Effector memory CD8-positive, alpha-beta T cell (primary cell): Measurements from ENCODE around the gene CCDC88C.
A peak's percentile ranks its signal among the peaks of the same experiment; 100 is the strongest.

Experiments
- ATAC-seq: fragments of 150-1000 bp; cut with Tn5 transposase; replicated peaks from 2 replicates; pipeline ENCODE4 v1.10.0; 2021; ENCODE audit warnings: mild to moderate bottlenecking, moderate library complexity
- DNase-seq, 3 experiments: peaks; one replicate each; pipeline ENCODE4 v3.0.0; 2021
- H3K27ac Mint-ChIP-seq, 2 donors: one replicate each; pipeline ENCODE4 v1.8.0; 2022; ENCODE audit warnings: mild to moderate bottlenecking in 2 of 2, mixed read lengths in 2 of 2, moderate library complexity in 2 of 2
- H3K27me3 Mint-ChIP-seq, 2 donors: one replicate each; pipeline ENCODE4 v1.8.0; 2022; ENCODE audit warnings: mixed read lengths in 2 of 2
- H3K36me3 Mint-ChIP-seq: one replicate; pipeline ENCODE4 v1.8.0; 2022; ENCODE audit warnings: mild to moderate bottlenecking, moderate library complexity, mixed read lengths; ENCODE audit not compliant: insufficient read depth
- H3K4me1 Mint-ChIP-seq, 2 donors: one replicate each; pipeline ENCODE4 v1.8.0; 2022; ENCODE audit warnings: low read depth in 2 of 2, mixed read lengths in 2 of 2
- H3K4me3 Mint-ChIP-seq, 2 donors: one replicate each; pipeline ENCODE4 v1.8.0; 2022; ENCODE audit warnings: mild to moderate bottlenecking in 2 of 2, mixed read lengths in 2 of 2, moderate library complexity in 2 of 2
- H3K9me3 Mint-ChIP-seq, 2 donors: one replicate each; pipeline ENCODE4 v1.8.0; 2022; ENCODE audit warnings: mixed read lengths in 2 of 2

CCDC88C gene

GRCh38 chr14:91367173-91368171 is 50.1 kb downstream of the CCDC88C start:
- DNase-seq (peak; percentile 58 to 79 (median 72)), ATAC-seq (peak; percentile 80)
- peak overlapping the region; percentile 92 to 99 for H3K27ac Mint-ChIP-seq
- no peaks in the 10 kb centered on the region for H3K27me3 Mint-ChIP-seq
- peaks cover 75 to 78% of the 10 kb centered on the region in 2 donors for H3K4me1 Mint-ChIP-seq
- H3K9me3 Mint-ChIP-seq: no peaks in the 10 kb centered on the region
- H3K4me3 Mint-ChIP-seq: peak overlapping the region; percentile 74 to 78
- peaks cover 52% of the 10 kb centered on the region for H3K36me3 Mint-ChIP-seq

DNA sequence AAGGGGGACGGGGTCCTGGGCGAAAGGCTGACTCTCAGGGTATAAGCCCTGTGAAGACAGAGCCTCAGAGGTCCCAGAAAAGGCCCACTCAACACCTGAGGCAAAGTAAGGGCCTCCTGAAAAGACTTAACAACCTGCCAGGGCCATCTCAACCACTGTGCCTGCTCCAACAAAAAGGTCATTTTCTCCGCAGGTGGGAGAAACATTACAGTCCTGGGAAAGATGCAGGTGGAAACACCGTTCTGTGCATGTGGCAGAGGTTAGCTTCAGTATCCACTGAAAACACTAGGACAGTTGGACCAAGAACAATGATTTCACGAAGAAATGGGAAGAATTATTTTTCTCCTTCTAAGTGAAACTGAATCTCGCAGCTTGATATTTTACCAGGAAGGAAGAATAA is 50.9 kb downstream of the CCDC88C start:
- no peaks in the 10 kb centered on the region for H3K9me3 Mint-ChIP-seq
- ATAC-seq (no peak), DNase-seq (no peak)
- H3K27ac Mint-ChIP-seq: peak overlapping the region; percentile 92 to 99
- peak overlapping the region; percentile 74 to 78 for H3K4me3 Mint-ChIP-seq
- H3K36me3 Mint-ChIP-seq: peaks cover 50% of the 10 kb centered on the region
- H3K27me3 Mint-ChIP-seq: no peaks in the 10 kb centered on the region
- H3K4me1 Mint-ChIP-seq: peaks cover 74 to 79% of the 10 kb centered on the region in 2 donors

DNA sequence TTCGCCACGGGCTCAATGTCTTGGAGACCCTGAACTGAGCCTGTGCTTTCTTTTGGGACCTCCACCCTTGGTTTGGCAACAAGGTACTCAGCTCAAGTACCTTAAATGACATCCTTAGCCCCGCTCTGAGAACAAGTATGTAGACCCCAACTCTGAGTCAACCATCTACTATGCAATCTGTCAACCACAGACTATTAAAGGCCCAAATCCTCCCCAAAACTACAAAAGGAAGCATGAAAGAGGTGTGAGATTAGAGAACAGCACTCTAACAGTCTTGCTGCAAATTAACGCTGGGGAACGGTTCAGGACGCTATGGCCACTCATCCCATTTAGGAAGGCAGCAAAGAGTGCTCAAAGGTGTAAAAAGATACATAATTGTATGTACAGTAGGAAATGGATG is 52.1 kb downstream of the CCDC88C start:
- H3K27ac Mint-ChIP-seq: peak overlapping the region; percentile 92 to 99
- H3K4me3 Mint-ChIP-seq: peak overlapping the region; percentile 74 to 78
- peaks cover 52% of the 10 kb centered on the region for H3K36me3 Mint-ChIP-seq
- peaks cover 74 to 78% of the 10 kb centered on the region in 2 donors for H3K4me1 Mint-ChIP-seq
- ATAC-seq (peak; percentile 8), DNase-seq (no peak)
- no peaks in the 10 kb centered on the region for H3K27me3 Mint-ChIP-seq
- no peaks in the 10 kb centered on the region for H3K9me3 Mint-ChIP-seq

DNA sequence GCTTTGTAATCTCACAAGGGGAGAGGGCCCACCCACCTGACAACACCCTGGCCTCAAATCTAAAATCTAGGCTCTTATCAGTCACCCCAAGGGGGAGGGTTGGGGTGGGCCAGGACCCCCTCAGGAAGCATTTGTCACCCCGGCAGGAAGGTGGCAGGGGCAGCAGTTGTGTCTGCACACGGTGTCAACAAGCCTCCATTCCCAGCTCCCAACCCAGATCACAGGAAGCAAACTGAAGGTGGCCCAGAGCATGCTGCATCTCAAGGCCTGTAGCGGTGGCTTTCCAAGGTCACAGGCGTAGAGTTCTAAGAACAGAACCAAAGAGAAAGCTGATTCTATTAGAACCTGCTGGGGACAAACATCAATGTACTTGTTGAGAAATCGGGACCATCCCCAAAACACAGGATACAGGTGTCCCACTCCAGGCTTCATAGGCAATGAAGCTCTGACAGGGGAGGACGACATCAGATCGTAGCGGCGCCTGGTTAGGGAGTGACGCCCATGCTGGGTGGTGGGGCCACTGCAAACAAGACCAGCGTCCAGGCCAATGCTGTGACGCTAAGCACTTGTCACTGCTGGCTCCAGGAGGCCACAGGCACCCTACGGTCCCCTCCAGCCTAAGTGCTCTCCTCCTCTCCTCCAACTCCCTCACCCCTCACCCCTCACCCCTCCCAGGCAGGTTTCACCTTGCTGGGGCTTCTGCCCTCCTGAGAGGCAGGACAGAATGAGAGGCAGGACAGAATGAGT is 52.9 kb downstream of the CCDC88C start:
- Mint-ChIP-seq H3K9me3 (no peaks in the 10 kb centered on the region), H3K4me3 (peak overlapping the region; percentile 74 to 78), H3K36me3 (peaks cover 57% of the 10 kb centered on the region), H3K27me3 (no peaks in the 10 kb centered on the region), H3K4me1 (peaks cover 74% of the 10 kb centered on the region in 2 donors), H3K27ac (peak overlapping the region; percentile 56 to 99)
- ATAC-seq (no peak), DNase-seq (no peak)

DNA sequence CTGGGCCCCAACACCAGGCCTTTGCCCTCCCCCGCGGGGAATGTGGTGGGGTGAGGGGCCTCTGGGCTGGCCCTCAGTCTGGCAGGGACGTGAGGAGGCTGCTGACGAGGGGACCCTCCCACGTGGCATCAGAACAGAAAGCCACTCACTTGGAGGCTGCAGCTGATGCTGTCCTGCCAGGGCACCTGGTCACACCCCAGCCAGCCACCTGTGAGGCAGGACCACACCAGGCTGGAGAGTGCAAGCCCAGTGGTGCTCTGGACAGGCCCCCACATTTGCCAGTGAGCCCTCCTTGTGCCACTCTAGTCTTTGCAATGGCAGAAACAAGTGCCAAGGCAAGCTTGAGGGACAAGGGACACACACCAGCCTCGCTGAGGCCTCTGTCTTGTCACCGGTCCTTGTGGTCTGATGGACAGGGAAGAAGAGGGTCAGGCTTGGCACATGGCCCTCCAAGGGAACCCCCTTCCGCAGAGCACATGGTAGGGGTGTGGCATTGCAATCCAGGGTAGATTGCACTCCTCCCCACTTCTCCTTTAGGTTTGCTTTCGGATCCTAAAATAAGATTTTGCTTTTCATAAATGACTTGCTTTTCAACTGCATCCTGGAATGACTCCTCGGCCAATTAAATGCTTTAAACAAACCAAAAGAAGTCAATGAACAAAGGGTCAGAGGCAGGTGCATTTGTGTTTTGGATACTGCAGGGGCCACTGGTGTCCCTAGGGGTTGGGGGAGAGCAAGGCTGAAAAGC is 53.7 kb downstream of the CCDC88C start:
- Mint-ChIP-seq H3K36me3 (peaks cover 57% of the 10 kb centered on the region), H3K27ac (peak overlapping the region; percentile 56 to 99), H3K9me3 (no peaks in the 10 kb centered on the region), H3K4me1 (peaks cover 71 to 72% of the 10 kb centered on the region in 2 donors), H3K4me3 (peak overlapping the region; percentile 74 to 78), H3K27me3 (no peaks in the 10 kb centered on the region)
- DNase-seq (no peak), ATAC-seq (no peak)

DNA sequence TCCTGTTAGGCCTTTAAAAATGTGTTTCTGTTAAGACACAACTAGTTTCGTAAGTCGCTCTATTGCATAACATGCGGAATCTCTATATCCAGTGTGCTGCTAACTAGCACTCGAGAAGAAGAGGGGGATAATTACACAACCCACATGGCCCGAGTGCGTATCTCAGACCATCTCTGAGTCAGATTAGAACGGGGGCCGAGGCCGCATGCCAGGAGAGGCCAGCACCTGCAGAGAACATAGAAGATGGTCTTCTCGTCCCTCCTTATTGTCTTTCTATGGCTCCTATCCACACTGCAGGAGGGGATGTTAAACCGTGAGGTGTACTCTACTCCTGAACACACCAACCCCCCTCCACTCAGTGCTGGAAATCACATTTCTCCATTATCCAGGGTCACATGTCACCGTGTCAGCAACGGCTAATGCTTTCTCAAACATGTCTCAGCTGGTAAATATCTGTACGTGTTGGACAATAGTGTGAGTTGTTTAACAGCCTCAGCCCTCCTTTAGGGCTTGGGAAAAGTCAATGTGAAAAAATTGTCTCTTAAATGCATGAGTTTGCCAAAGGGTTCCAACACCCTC is 56.3 kb downstream of the CCDC88C start:
- Mint-ChIP-seq H3K27me3 (no peaks in the 10 kb centered on the region), H3K27ac (peak overlapping the region; percentile 56 to 78), H3K4me3 (no peak overlapping the region), H3K9me3 (no peaks in the 10 kb centered on the region), H3K36me3 (peaks cover 57% of the 10 kb centered on the region), H3K4me1 (peaks cover 57 to 66% of the 10 kb centered on the region in 2 donors)
- no peak for DNase-seq
- ATAC-seq: no peak

GRCh38 chr14:91360490-91361232 is 57.0 kb downstream of the CCDC88C start:
- ATAC-seq (no peak), DNase-seq (no peak)
- Mint-ChIP-seq H3K27me3 (no peaks in the 10 kb centered on the region), H3K4me3 (no peak overlapping the region), H3K9me3 (no peaks in the 10 kb centered on the region), H3K4me1 (peaks cover 57 to 66% of the 10 kb centered on the region in 2 donors), H3K27ac (peak overlapping the region; percentile 78 to 87), H3K36me3 (peaks cover 58% of the 10 kb centered on the region)

DNA sequence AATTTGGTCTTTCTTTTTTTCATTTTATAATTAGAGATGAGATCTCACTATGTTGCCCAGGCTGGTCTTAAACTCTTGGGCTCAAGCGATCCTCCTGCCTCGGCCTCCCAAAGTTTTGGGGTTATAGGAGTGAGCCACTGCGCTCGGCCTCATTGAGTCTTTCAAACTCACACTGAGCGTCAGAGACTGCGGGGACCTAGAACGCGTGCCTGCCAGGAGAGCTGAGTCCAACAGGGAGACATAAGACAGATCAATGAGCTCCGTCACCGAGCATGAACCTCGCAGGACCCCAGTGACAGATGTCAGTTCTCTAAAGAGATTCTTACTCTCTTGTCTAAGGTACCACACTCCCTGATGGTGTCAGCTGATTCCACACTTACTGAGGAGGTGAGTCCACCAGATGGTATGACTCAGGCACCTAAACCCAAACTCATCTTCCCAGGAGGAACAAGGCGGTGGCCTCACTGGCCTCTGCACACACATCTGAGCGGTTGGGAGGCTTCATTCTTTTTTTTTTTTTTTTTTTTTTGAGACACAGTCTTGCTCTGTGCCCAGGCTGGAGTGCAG is 58.9 kb downstream of the CCDC88C start:
- ATAC-seq: no peak
- peak overlapping the region; percentile 75 to 87 for H3K27ac Mint-ChIP-seq
- peaks cover 71% of the 10 kb centered on the region for H3K36me3 Mint-ChIP-seq
- no peaks in the 10 kb centered on the region for H3K27me3 Mint-ChIP-seq
- no peak overlapping the region for H3K4me3 Mint-ChIP-seq
- no peak for DNase-seq
- peaks cover 59 to 76% of the 10 kb centered on the region in 2 donors for H3K4me1 Mint-ChIP-seq
- no peaks in the 10 kb centered on the region for H3K9me3 Mint-ChIP-seq

DNA sequence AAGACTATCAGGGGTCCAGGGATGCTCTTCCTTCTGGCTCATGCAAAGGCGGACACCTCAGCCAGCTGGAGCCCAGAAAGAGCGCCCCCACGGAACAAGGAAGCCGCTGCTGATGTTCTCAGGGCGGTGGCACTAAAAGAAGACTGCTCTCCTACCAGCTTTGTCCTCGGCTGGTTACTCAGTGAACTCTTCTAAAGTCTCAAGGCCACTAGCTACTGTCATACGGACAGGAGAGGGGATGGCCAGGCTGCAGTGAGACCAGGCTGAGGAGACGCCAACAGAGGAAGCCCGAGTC is 59.6 kb downstream of the CCDC88C start:
- Mint-ChIP-seq H3K27me3 (no peaks in the 10 kb centered on the region), H3K27ac (peak overlapping the region in 1 of 2 donors; percentile 75), H3K4me1 (peaks cover 66 to 82% of the 10 kb centered on the region in 2 donors), H3K36me3 (peaks cover 74% of the 10 kb centered on the region), H3K9me3 (no peaks in the 10 kb centered on the region), H3K4me3 (no peak overlapping the region)
- DNase-seq: no peak
- ATAC-seq: no peak

DNA sequence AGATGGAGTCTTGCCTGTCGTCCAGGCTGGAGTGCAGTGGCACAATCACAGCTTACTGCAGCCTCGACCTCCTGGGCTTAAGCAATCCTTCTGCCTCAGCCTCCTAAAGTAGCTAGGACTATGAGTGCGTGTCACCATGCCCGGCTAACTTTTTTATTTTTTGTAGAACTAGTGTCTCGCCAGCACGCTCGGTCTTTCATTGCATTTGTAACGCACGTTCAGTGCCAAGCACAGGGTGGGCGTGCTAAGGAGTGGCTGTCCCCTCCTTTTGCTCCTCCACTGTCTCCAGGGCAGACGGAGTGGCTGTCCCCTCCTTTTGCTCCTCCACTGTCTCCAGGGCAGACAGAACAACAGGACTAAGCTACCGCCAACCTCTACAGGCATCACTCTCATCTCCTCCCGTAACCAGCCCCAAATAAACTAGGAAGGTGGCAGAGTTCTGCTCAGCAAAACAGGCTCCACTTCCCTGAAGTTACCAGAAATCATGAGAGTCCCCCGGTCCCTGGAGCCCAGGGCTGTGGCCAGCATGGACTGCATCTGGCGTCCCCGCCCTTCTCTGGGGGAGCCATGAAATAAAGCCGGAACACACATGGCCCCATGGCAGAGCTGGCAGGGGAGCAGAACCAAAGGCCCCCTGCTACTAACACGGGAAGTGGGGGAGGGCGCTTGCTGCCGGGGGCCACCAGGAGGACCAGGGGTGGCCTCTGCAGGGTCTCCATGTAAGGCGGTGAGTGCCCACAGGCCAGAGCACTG is 60.2 kb downstream of the CCDC88C start:
- peaks cover 70 to 83% of the 10 kb centered on the region in 2 donors for H3K4me1 Mint-ChIP-seq
- H3K4me3 Mint-ChIP-seq: peak overlapping the region; percentile 60 to 87
- ATAC-seq (no peak), DNase-seq (no peak)
- peaks cover 77% of the 10 kb centered on the region for H3K36me3 Mint-ChIP-seq
- no peaks in the 10 kb centered on the region for H3K9me3 Mint-ChIP-seq
- H3K27me3 Mint-ChIP-seq: no peaks in the 10 kb centered on the region
- peak overlapping the region; percentile 60 to 75 for H3K27ac Mint-ChIP-seq

GRCh38 chr14:91356181-91356763 is 61.3 kb downstream of the CCDC88C start:
- ATAC-seq (peak; percentile 42), DNase-seq (no peak)
- Mint-ChIP-seq H3K9me3 (no peaks in the 10 kb centered on the region), H3K27ac (peak overlapping the region; percentile 97 to 99), H3K4me1 (peaks cover 70 to 84% of the 10 kb centered on the region in 2 donors), H3K36me3 (peaks cover 82% of the 10 kb centered on the region), H3K4me3 (peak overlapping the region; percentile 83 to 87), H3K27me3 (no peaks in the 10 kb centered on the region)
